ENCODE measurements around the gene LGALS12.

The LGALS12 gene

GRCh38 chr11:63505857-63506528, at the start of gene LGALS12:
Gene LGALS12, plus strand, starts transcription at chr11:63506084. Its CDS starts 375 bp downstream, at chr11:63506459.
- DNase-seq = no peak

GRCh38 chr11:63459586-63459985, 46.3 kb upstream of the LGALS12 start:
- DNase-seq = no peak

- DNase-seq = no peak
Measured at GRCh38 chr11:63462137-63462536, 43.7 kb upstream of the LGALS12 start.

GRCh38 chr11:63470311-63470710, 35.6 kb upstream of the LGALS12 start:
- DNase-seq = no peak

- DNase-seq = no peak
Measured at GRCh38 chr11:63472372-63472771, 33.5 kb upstream of the LGALS12 start.

- no peak for DNase-seq
Measured at GRCh38 chr11:63476618-63477017, 29.3 kb upstream of the LGALS12 start.

GRCh38 chr11:63478896-63479295, 27.0 kb upstream of the LGALS12 start:
- DNase-seq = peak; percentile 59

- DNase-seq = no peak
Measured at GRCh38 chr11:63480039-63480438, 25.8 kb upstream of the LGALS12 start.

- no peak for DNase-seq
Measured at GRCh38 chr11:63485777-63486176, 20.1 kb upstream of the LGALS12 start.

- no peak for DNase-seq
Measured at GRCh38 chr11:63488789-63489188, 17.1 kb upstream of the LGALS12 start.

GRCh38 chr11:63489879-63490278, 16.0 kb upstream of the LGALS12 start:
- DNase-seq = no peak

GRCh38 chr11:63490551-63491239, 15.2 kb upstream of the LGALS12 start, which contains the start of gene PLAAT5:
Gene PLAAT5, minus strand, starts transcription at chr11:63491167. Its CDS starts 133 bp downstream, at chr11:63491034.
- DNase-seq = peak; percentile 18

GRCh38 chr11:63491240-63491587, 14.7 kb upstream of the LGALS12 start:
- DNase-seq = no peak

- DNase-seq = no peak
Measured at GRCh38 chr11:63491636-63492372, 14.1 kb upstream of the LGALS12 start.

- DNase-seq = no peak
Measured at GRCh38 chr11:63492441-63492840, 13.4 kb upstream of the LGALS12 start.

GRCh38 chr11:63493127-63493526, 12.8 kb upstream of the LGALS12 start:
- DNase-seq = no peak

GRCh38 chr11:63494975-63495374, 10.9 kb upstream of the LGALS12 start:
- no peak for DNase-seq

GRCh38 chr11:63499874-63500273, 6.0 kb upstream of the LGALS12 start:
- DNase-seq = no peak

- no peak for DNase-seq
Measured at GRCh38 chr11:63501236-63501635, 4.6 kb upstream of the LGALS12 start.

- DNase-seq = no peak
Measured at GRCh38 chr11:63502252-63502820, 3.5 kb upstream of the LGALS12 start.

- no peak for DNase-seq
Measured at GRCh38 chr11:63503492-63503891, 2.4 kb upstream of the LGALS12 start.

GRCh38 chr11:63504054-63504453, 1.8 kb upstream of the LGALS12 start:
- no peak for DNase-seq

- no peak for DNase-seq
Measured at GRCh38 chr11:63504933-63505586, 824 bp upstream of the LGALS12 start.

Data from NCI-H146 (cell line).